Measurements from ENCODE around the gene ZDHHC1.

The ZDHHC1 gene

DNA sequence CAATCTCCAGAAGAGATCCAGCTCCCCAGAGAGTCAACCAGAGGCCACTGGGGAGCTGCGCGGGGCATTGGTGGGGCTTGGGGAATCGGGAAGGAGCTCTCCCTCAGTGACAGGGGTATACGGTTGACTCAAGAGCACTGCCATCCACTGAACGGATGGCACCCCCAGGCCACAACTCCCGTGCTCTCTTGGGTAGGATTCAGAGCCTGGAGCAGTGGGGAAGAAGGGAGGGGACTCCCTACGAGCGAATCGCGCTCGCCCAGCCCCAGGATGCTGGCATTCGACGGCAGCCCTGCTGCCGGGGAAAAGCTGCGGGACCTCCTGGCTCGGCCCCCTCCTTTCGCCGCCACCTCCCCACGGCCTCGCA lies 22.5 kb downstream of the ZDHHC1 start:
- Histone ChIP-seq H2BK5ac (ENCODE audit: low read length) (peak overlapping the region; percentile 69), H3K79me1 (ENCODE audit: low read depth, low read length) (peaks cover 5% of the 10 kb centered on the region), H3K4ac (ENCODE audit: low read length) (no peak overlapping the region), H2BK120ac (ENCODE audit: low read depth, low read length) (peak overlapping the region; percentile 77), H3K4me1 (ENCODE audit: control insufficient read depth in 2 of 2, insufficient read depth in 1 of 2, low read depth in 1 of 2, low read length in 2 of 2) (peaks cover 47 to 57% of the 10 kb centered on the region in 2 donors), H3K27ac (replicated peaks; ENCODE audit: low read length) (no peak overlapping the region), H3K4me2 (ENCODE audit: insufficient read depth, low read length, poor library complexity, severe bottlenecking) (peak overlapping the region; percentile 75), H4K91ac (ENCODE audit: low read depth, low read length, poor library complexity) (peak overlapping the region; percentile 48), H4K8ac (ENCODE audit: low read depth, low read length) (no peak overlapping the region), H2AK5ac (ENCODE audit: low read depth, low read length) (peak overlapping the region; percentile 95), H2BK15ac (ENCODE audit: low read length) (peak overlapping the region; percentile 90), H3K14ac (ENCODE audit: low read length) (peak overlapping the region; percentile 47), H2BK12ac (ENCODE audit: low read length) (peak overlapping the region; percentile 47), H3K23ac (ENCODE audit: low read depth, low read length, poor library complexity) (peak overlapping the region; percentile 76), H2AFZ (ENCODE audit: low read length) (peak overlapping the region; percentile 91), H3K9me3 (replicated peaks in 1 of 2; ENCODE audit: control insufficient read depth in 2 of 2, insufficient read depth in 1 of 2, low read depth in 1 of 2, low read length in 2 of 2) (peaks cover 0 to 2% of the 10 kb centered on the region in 2 donors), H3K27me3 (ENCODE audit: control insufficient read depth in 3 of 3, insufficient read depth in 3 of 3, low read depth in 1 of 3, low read length in 3 of 3) (peaks cover 11 to 39% (median 21%) of the 10 kb centered on the region in 3 experiments), H3K4me3 (ENCODE audit: low read length in 2 of 2) (peak overlapping the region in 1 of 2 donors; percentile 20), H3K36me3 (replicated peaks in 1 of 2; ENCODE audit: control insufficient read depth in 2 of 2, insufficient read depth in 2 of 2, low read length in 2 of 2) (no peaks in the 10 kb centered on the region), H3K9ac (ENCODE audit: low read depth, low read length, poor library complexity) (peak overlapping the region; percentile 40), H3K18ac (ENCODE audit: low read length) (peak overlapping the region; percentile 90)
- no CpG with 5 or more reads among the region's 20 CpGs for WGBS, 2 donors (ENCODE audit: extremely low coverage in 2 of 2, insufficient read length in 2 of 2, insufficient replicate concordance in 1 of 2)
- DNase-seq (ENCODE audit: low spot score) = no peak

DNA sequence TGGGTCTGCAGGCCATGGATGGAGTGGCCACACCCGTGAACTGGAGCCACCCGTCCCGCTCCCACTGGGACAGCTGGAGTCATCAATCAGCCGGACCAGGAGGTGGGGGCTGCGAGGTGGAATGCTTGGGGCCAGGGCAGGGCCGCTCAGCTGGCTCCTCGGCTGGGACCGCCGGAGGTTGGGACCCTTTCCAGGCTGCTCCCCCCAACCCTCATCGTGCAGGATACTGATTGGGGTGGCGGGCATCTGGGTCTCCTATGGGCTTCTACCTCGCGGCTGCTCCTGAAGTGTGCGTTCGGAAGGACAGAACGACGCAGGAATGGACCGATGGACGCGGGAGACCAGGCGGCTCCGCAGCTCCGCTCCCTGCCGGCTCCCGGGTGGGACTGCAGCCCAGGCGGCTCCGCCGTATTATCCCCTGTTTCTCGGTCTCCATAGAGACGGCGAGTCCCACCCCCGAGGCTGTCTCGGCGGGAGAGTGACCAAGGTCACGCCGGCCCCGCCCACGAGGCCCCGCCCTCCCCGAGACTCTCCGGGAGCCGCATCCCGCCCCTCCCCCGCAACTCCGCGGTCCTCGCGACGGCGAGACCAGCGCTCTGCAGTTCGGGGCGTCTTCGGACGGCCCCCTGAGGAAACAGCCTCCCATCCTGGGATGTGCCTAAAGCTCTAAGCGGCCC lies 23.0 kb downstream of the ZDHHC1 start, which contains the start of gene TPPP3:
TSS of gene TPPP3 (minus strand) at position 388 of the 677 bp plus-strand sequence. CDS start 2,387 bp downstream, outside the sequence.
- WGBS, 2 donors (ENCODE audit: extremely low coverage in 2 of 2, insufficient read length in 2 of 2, insufficient replicate concordance in 1 of 2) = no CpG with 5 or more reads among the region's 56 CpGs

DNA sequence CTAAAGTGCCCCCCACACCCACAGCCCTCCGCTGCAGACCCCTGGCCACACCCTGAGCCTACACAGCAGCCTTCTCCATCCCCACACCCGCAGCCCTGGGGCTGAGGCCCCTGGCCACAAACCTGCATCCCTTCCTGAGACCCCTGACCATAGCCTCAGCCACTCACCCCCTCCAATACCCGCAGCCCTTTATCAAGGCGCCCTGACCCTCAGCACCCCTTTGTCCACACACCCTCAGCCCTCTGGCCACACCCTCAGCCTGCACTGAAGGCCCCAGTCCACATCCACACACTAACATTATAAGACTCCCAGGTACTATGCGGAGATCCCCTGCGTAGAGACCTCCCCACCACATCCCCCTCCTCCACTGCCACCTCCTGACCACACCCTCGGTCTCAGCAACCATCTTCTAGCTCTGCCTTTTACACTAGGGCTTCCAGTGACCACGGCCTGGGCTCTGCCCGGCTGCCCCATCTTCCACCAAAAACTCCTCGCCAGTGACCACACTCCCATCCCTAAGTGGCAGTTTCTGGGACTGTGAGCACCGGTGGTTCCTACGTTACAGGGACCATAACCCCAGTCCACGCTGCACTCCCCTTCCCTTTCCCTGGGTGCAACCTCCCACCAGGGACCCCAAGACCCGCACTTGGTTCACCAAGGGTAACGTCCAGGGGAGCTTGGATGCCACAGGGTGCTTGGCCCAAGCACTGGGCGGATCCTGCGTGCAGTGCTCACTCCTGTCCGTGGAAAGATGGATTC lies 23.8 kb downstream of the ZDHHC1 start:
- H3K18ac ChIP-seq (ENCODE audit: low read length) = peak overlapping the region; percentile 98
- peak overlapping the region; percentile 91 for H2AFZ ChIP-seq (ENCODE audit: low read length)
- H3K79me1 ChIP-seq (ENCODE audit: low read depth, low read length) = peaks cover 7% of the 10 kb centered on the region
- H3K4me1 ChIP-seq (ENCODE audit: control insufficient read depth in 2 of 2, insufficient read depth in 1 of 2, low read depth in 1 of 2, low read length in 2 of 2) = peaks cover 43 to 54% of the 10 kb centered on the region in 2 donors
- peak overlapping the region; percentile 96 for H2BK120ac ChIP-seq (ENCODE audit: low read depth, low read length)
- H2BK12ac ChIP-seq (ENCODE audit: low read length) = peak overlapping the region; percentile 99
- H4K91ac ChIP-seq (ENCODE audit: low read depth, low read length, poor library complexity) = peak overlapping the region; percentile 86
- H3K23ac ChIP-seq (ENCODE audit: low read depth, low read length, poor library complexity) = peak overlapping the region; percentile 34
- H3K4ac ChIP-seq (ENCODE audit: low read length) = peak overlapping the region; percentile 48
- peak overlapping the region; percentile 99 for H2BK15ac ChIP-seq (ENCODE audit: low read length)
- no peak for DNase-seq (ENCODE audit: low spot score)
- H3K36me3 ChIP-seq (replicated peaks in 1 of 2; ENCODE audit: control insufficient read depth in 2 of 2, insufficient read depth in 2 of 2, low read length in 2 of 2) = no peaks in the 10 kb centered on the region
- H2AK5ac ChIP-seq (ENCODE audit: low read depth, low read length) = peak overlapping the region; percentile 97
- no peak overlapping the region for H3K27ac ChIP-seq (replicated peaks; ENCODE audit: low read length)
- H2BK5ac ChIP-seq (ENCODE audit: low read length) = peak overlapping the region; percentile 77
- peak overlapping the region; percentile 41 to 72 for H3K4me3 ChIP-seq (ENCODE audit: low read length in 2 of 2)
- peak overlapping the region; percentile 29 for H4K8ac ChIP-seq (ENCODE audit: low read depth, low read length)
- peak overlapping the region; percentile 75 for H3K4me2 ChIP-seq (ENCODE audit: insufficient read depth, low read length, poor library complexity, severe bottlenecking)
- H3K9ac ChIP-seq (ENCODE audit: low read depth, low read length, poor library complexity) = peak overlapping the region; percentile 66
- WGBS, 2 donors (ENCODE audit: extremely low coverage in 2 of 2, insufficient read length in 2 of 2, insufficient replicate concordance in 1 of 2) = no CpG with 5 or more reads among the region's 18 CpGs
- H3K9me3 ChIP-seq (replicated peaks in 1 of 2; ENCODE audit: control insufficient read depth in 2 of 2, insufficient read depth in 1 of 2, low read depth in 1 of 2, low read length in 2 of 2) = peaks cover 0 to 2% of the 10 kb centered on the region in 2 donors
- H3K14ac ChIP-seq (ENCODE audit: low read length) = peak overlapping the region; percentile 99
- H3K27me3 ChIP-seq (ENCODE audit: control insufficient read depth in 3 of 3, insufficient read depth in 3 of 3, low read depth in 1 of 3, low read length in 3 of 3) = peaks cover 11 to 36% (median 25%) of the 10 kb centered on the region in 3 experiments

More for the DNA sequence above, 23.0 kb downstream of the ZDHHC1 start, which contains the start of gene TPPP3:
- peak within 1 kb of the TSS; percentile 98 for H3K18ac ChIP-seq (ENCODE audit: low read length)
- H4K8ac ChIP-seq (ENCODE audit: low read depth, low read length) = peak within 1 kb of the TSS; percentile 29
- H2BK15ac ChIP-seq (ENCODE audit: low read length) = peak within 1 kb of the TSS; percentile 99
- H3K27me3 ChIP-seq (ENCODE audit: control insufficient read depth in 3 of 3, insufficient read depth in 3 of 3, low read depth in 1 of 3, low read length in 3 of 3) = peaks cover 11 to 38% (median 21%) of the 10 kb centered on the region in 3 experiments
- H2BK5ac ChIP-seq (ENCODE audit: low read length) = peak within 1 kb of the TSS; percentile 77
- peak within 1 kb of the TSS; percentile 66 for H3K9ac ChIP-seq (ENCODE audit: low read depth, low read length, poor library complexity)
- peak within 1 kb of the TSS; percentile 76 for H3K23ac ChIP-seq (ENCODE audit: low read depth, low read length, poor library complexity)
- H3K79me1 ChIP-seq (ENCODE audit: low read depth, low read length) = peaks cover 5% of the 10 kb centered on the region
- peak within 1 kb of the TSS; percentile 86 for H4K91ac ChIP-seq (ENCODE audit: low read depth, low read length, poor library complexity)
- H3K9me3 ChIP-seq (replicated peaks in 1 of 2; ENCODE audit: control insufficient read depth in 2 of 2, insufficient read depth in 1 of 2, low read depth in 1 of 2, low read length in 2 of 2) = peaks cover 0 to 2% of the 10 kb centered on the region in 2 donors
- peak within 1 kb of the TSS; percentile 75 for H3K4me2 ChIP-seq (ENCODE audit: insufficient read depth, low read length, poor library complexity, severe bottlenecking)
- DNase-seq (ENCODE audit: low spot score) = peak; percentile 85
- peak within 1 kb of the TSS; percentile 96 for H2BK120ac ChIP-seq (ENCODE audit: low read depth, low read length)
- peak within 1 kb of the TSS; percentile 99 for H3K14ac ChIP-seq (ENCODE audit: low read length)
- peak within 1 kb of the TSS; percentile 91 for H2AFZ ChIP-seq (ENCODE audit: low read length)
- H2BK12ac ChIP-seq (ENCODE audit: low read length) = peak within 1 kb of the TSS; percentile 99
- H3K27ac ChIP-seq (replicated peaks; ENCODE audit: low read length) = no peak within 1 kb of the TSS
- no peak within 1 kb of the TSS for H3K4ac ChIP-seq (ENCODE audit: low read length)
- peak within 1 kb of the TSS; percentile 97 for H2AK5ac ChIP-seq (ENCODE audit: low read depth, low read length)
- peak within 1 kb of the TSS; percentile 41 to 72 for H3K4me3 ChIP-seq (ENCODE audit: low read length in 2 of 2)
- H3K4me1 ChIP-seq (ENCODE audit: control insufficient read depth in 2 of 2, insufficient read depth in 1 of 2, low read depth in 1 of 2, low read length in 2 of 2) = peaks cover 47 to 57% of the 10 kb centered on the region in 2 donors
- no peaks in the 10 kb centered on the region for H3K36me3 ChIP-seq (replicated peaks in 1 of 2; ENCODE audit: control insufficient read depth in 2 of 2, insufficient read depth in 2 of 2, low read length in 2 of 2)

Measured in neuronal stem cell (in vitro differentiated cells).